PC-3 (cell line): Measurements from ENCODE around the gene TMEM59L. TPM values are rescaled to one million over a fixed set of nuclear protein-coding genes. Genes with fewer than 3 reads are reported as not detected.

Source experiments
- ATAC-seq: fragments of 200-7000 bp; cut with Tn5 transposase; 2 replicates; pipeline ENCODE4 v1.9.1; 2020; ENCODE audit warnings: mild to moderate bottlenecking, moderate library complexity
- BruUV-seq: library from RNA; stranded (reverse); fragments of 400-500 nt; replicated peaks from 2 replicates; lab custom pipeline; 2021; lab: Mats Ljungman, UMichigan
- CTCF ChIA-PET: fragments of 300-600 bp; sonication (Branson Sonifier 250); formaldehyde crosslinking; loops from one replicate; lab custom pipeline; 2022; ENCODE audit warnings: antibody characterized with exemption; lab: Charles Lee
- POLR2A ChIA-PET: fragments of 300-600 bp; sonication (Branson Sonifier 250); formaldehyde crosslinking; loops from one replicate; lab custom pipeline; 2022; ENCODE audit warnings: antibody characterized with exemption; ENCODE audit not compliant: unreplicated experiment; lab: Charles Lee
- DNase-seq: peaks from one replicate; pipeline ENCODE4 v3.0.0-alpha.2; 2015
- H2AFZ ChIP-seq: fragments of 300-600 bp; sonication (generic); 2 replicates; pipeline ENCODE4 v1.6.0; 2016; ENCODE audit warnings: antibody characterized with exemption, low read length
- H3F3A ChIP-seq: fragments of 300-600 bp; sonication (generic); one replicate; pipeline ENCODE4 v1.6.0; 2017; ENCODE audit warnings: antibody characterized with exemption, low read length, control low read depth, mild to moderate bottlenecking; ENCODE audit not compliant: unreplicated experiment
- H3K27ac ChIP-seq: fragments of 300-600 bp; sonication (generic); 2 replicates; pipeline ENCODE4 v1.5.1; 2016; ENCODE audit warnings: mild to moderate bottlenecking, low read length
- H3K27me3 ChIP-seq: fragments of 300-600 bp; sonication (generic); 2 replicates; pipeline ENCODE4 v1.6.1; 2016; ENCODE audit warnings: low read length, mixed read lengths
- H3K36me3 ChIP-seq: fragments of 300-600 bp; sonication (generic); 2 replicates; pipeline ENCODE4 v1.6.1; 2016; ENCODE audit warnings: low read depth, mixed run types, low read length, mixed read lengths
- H3K4me1 ChIP-seq: fragments of 300-600 bp; sonication (generic); 2 replicates; pipeline ENCODE4 v1.5.1; 2016; ENCODE audit warnings: low read length; ENCODE audit not compliant: insufficient read depth
- H3K4me2 ChIP-seq: fragments of 300-600 bp; sonication (generic); 2 replicates; pipeline ENCODE4 v1.6.0; 2016; ENCODE audit warnings: low read length
- H3K4me3 ChIP-seq: fragments of 300-600 bp; sonication (generic); 2 replicates; pipeline ENCODE4 v1.5.1; 2016; ENCODE audit warnings: mild to moderate bottlenecking, low read length, mixed read lengths
- H3K79me2 ChIP-seq: fragments of 300-600 bp; sonication (generic); 2 replicates; pipeline ENCODE4 v1.6.1; 2017; ENCODE audit warnings: low read length, mixed read lengths
- H3K9ac ChIP-seq: fragments of 300-600 bp; sonication (generic); 2 replicates; pipeline ENCODE4 v1.6.0; 2016; ENCODE audit warnings: mild to moderate bottlenecking, low read length
- H3K9me2 ChIP-seq: fragments of 300-600 bp; sonication (generic); replicated peaks from 2 replicates; pipeline ENCODE4 v1.6.1; 2016; ENCODE audit warnings: mixed run types, low read length, mixed read lengths
- H3K9me3 ChIP-seq: fragments of 300-600 bp; sonication (generic); 2 replicates; pipeline ENCODE4 v1.6.1; 2016; ENCODE audit warnings: low read length, mixed read lengths
- H4K20me1 ChIP-seq: fragments of 300-600 bp; sonication (generic); 2 replicates; pipeline ENCODE4 v1.6.1; 2016; ENCODE audit warnings: low read length, mixed read lengths
- CTCF ChIP-seq: fragments of 300-600 bp; sonication (generic); conservative IDR thresholded peaks from 2 replicates; pipeline ENCODE4 v1.5.1; 2017; ENCODE audit warnings: antibody characterized with exemption, low read depth, mild to moderate bottlenecking, low read length
- EZH2 ChIP-seq: fragments of 300-600 bp; sonication (generic); IDR thresholded peaks from one replicate; pipeline ENCODE4 v1.6.1; 2017; ENCODE audit warnings: antibody characterized with exemption, mild to moderate bottlenecking, low read length; ENCODE audit not compliant: unreplicated experiment
- EZH2phosphoT487 ChIP-seq: fragments of 300-600 bp; sonication (generic); IDR thresholded peaks from 2 replicates; pipeline ENCODE4 v1.6.1; 2018; ENCODE audit warnings: mild to moderate bottlenecking, antibody characterized with exemption, low read length, borderline replicate concordance
- intact Hi-C: fragments of 100-400 bp; cut with micrococcal nuclease; formaldehyde crosslinking; loops from 2 replicates; pipeline ENCODE4 v1.9.0; 2023
- total RNA-seq: library from RNA; depleted of rRNA; stranded (reverse); fragments of >200 nt; gene quantifications from 2 replicates; pipeline ENCODE4 v1.2.3, GENCODE V29; 2014

TMEM59L gene
- total RNA-seq, 1 experiment from 2014 or later = 0.44 TPM

GRCh38 chr19:18646535-18647370 lies 34.1 kb downstream of the TMEM59L start:
- DNase-seq (no peak), ATAC-seq (no peak)
- H3K27me3 ChIP-seq = no peaks in the 10 kb centered on the region
- no peaks in the 10 kb centered on the region for H3K9me2 ChIP-seq
- POLR2A ChIA-PET = no interaction called here
- intact Hi-C loops = no loop called here
- H3K27ac ChIP-seq = no peak overlapping the region
- CTCF ChIA-PET = interaction anchor here (0.6 kb wide), 1 partner anchor 29 kb away, joined by 3 read pairs; no protein-coding TSS in a partner anchor
- H3K4me3 ChIP-seq = no peak overlapping the region
- peaks cover 6% of the 10 kb centered on the region; the same call in 1 of the 2 replicates for H4K20me1 ChIP-seq
- H3K79me2 ChIP-seq = peaks cover 28% of the 10 kb centered on the region
- H3F3A ChIP-seq = no peaks in the 10 kb centered on the region
- H3K36me3 ChIP-seq = no peaks in the 10 kb centered on the region
- H2AFZ ChIP-seq = no peak overlapping the region
- TF ChIP-seq EZH2phosphoT487 = no peak
- TF ChIP-seq CTCF = no peak
- no peak for TF ChIP-seq EZH2
- no peak overlapping the region for H3K9ac ChIP-seq
- H3K4me1 ChIP-seq = no peaks in the 10 kb centered on the region
- no TSS peak for BruUV-seq
- H3K9me3 ChIP-seq = no peaks in the 10 kb centered on the region
- H3K4me2 ChIP-seq = no peak overlapping the region

- H3K9ac ChIP-seq = no peak overlapping the region
- H3K9me3 ChIP-seq = no peaks in the 10 kb centered on the region
- no peak for TF ChIP-seq EZH2phosphoT487
- TF ChIP-seq EZH2 = no peak
- H3K36me3 ChIP-seq = no peaks in the 10 kb centered on the region
- no peak for DNase-seq
- BruUV-seq = no TSS peak
- H4K20me1 ChIP-seq = peaks cover 6% of the 10 kb centered on the region; the same call in 1 of the 2 replicates
- intact Hi-C loops = no loop called here
- ChIA-PET POLR2A (no interaction called here), CTCF (no interaction called here)
- H3K27me3 ChIP-seq = no peaks in the 10 kb centered on the region
- H2AFZ ChIP-seq = no peak overlapping the region
- no peak overlapping the region for H3K4me2 ChIP-seq
- peaks cover 23% of the 10 kb centered on the region for H3K79me2 ChIP-seq
- no peaks in the 10 kb centered on the region for H3F3A ChIP-seq
- H3K4me3 ChIP-seq = no peak overlapping the region
- H3K4me1 ChIP-seq = no peaks in the 10 kb centered on the region
- no peaks in the 10 kb centered on the region for H3K9me2 ChIP-seq
- no peak for ATAC-seq
- no peak overlapping the region for H3K27ac ChIP-seq
Measured at GRCh38 chr19:18647371-18647767, 34.7 kb downstream of the TMEM59L start.

- intact Hi-C loops = no loop called here
- DNase-seq (no peak), ATAC-seq (no peak)
- H3K4me2 ChIP-seq = no peak overlapping the region
- H3K9me3 ChIP-seq = no peaks in the 10 kb centered on the region
- no peak overlapping the region for H3K27ac ChIP-seq
- POLR2A ChIA-PET = no interaction called here
- no peaks in the 10 kb centered on the region for H3F3A ChIP-seq
- no TSS peak for BruUV-seq
- H3K36me3 ChIP-seq = no peaks in the 10 kb centered on the region
- peaks cover 23% of the 10 kb centered on the region for H3K79me2 ChIP-seq
- no peaks in the 10 kb centered on the region for H3K4me1 ChIP-seq
- H3K9ac ChIP-seq = no peak overlapping the region
- no peaks in the 10 kb centered on the region for H3K27me3 ChIP-seq
- CTCF ChIA-PET = no interaction called here
- H2AFZ ChIP-seq = no peak overlapping the region
- H3K4me3 ChIP-seq = no peak overlapping the region
- H4K20me1 ChIP-seq = peaks cover 6% of the 10 kb centered on the region; the same call in 1 of the 2 replicates
- no peaks in the 10 kb centered on the region for H3K9me2 ChIP-seq
- TF ChIP-seq CTCF (no peak), EZH2 (no peak), EZH2phosphoT487 (no peak)
Measured at GRCh38 chr19:18647807-18648206, 35.1 kb downstream of the TMEM59L start.
